Measurements from ENCODE around the gene AOC1. TPM values are rescaled to one million over a fixed set of nuclear protein-coding genes. Genes with fewer than 3 reads are reported as not detected.

Gene AOC1
- total and polyA plus RNA-seq, 2 of the 4 experiments (the other 2 are of a cell fraction), result not detected

GRCh38 chr7:150890853-150891584 lies 38.7 kb downstream of the AOC1 start:
- Histone ChIP-seq H3K4me3 (ENCODE audit: insufficient read depth, low read depth, low read length) (no peak overlapping the region), H4K5ac (ENCODE audit: low read depth, low read length) (no peak overlapping the region), H2AK5ac (ENCODE audit: low read depth, low read length) (no peak overlapping the region), H3K27ac (ENCODE audit: insufficient read depth, low read length) (no peak overlapping the region), H4K91ac (ENCODE audit: insufficient read depth, low read depth, low read length) (no peak overlapping the region), H2BK120ac (ENCODE audit: low read depth, low read length) (no peak overlapping the region), H3K4me1 (ENCODE audit: control insufficient read depth, insufficient read depth, low read length) (no peaks in the 10 kb centered on the region), H3K36me3 (ENCODE audit: control insufficient read depth, insufficient read depth, low read length) (no peaks in the 10 kb centered on the region), H2BK5ac (ENCODE audit: low read depth, low read length, poor library complexity, severe bottlenecking) (no peak overlapping the region), H3K79me1 (ENCODE audit: low read depth in 1 of 2, low read length in 2 of 2) (no peaks in the 10 kb centered on the region), H3K56ac (ENCODE audit: extremely low read depth, insufficient read depth, low read length) (no peak overlapping the region), H3K9ac (ENCODE audit: low read depth, low read length) (no peak overlapping the region), H4K20me1 (ENCODE audit: insufficient read depth, low read length) (no peaks in the 10 kb centered on the region), H4K8ac (ENCODE audit: low read depth in 2 of 2, low read length in 2 of 2) (no peak overlapping the region), H2BK15ac (ENCODE audit: low read depth, low read length) (no peak overlapping the region), H2AK9ac (replicated peaks; ENCODE audit: low read depth, low read length, poor library complexity) (no peak overlapping the region), H3K4me2 (ENCODE audit: low read depth, low read length) (no peak overlapping the region), H2BK20ac (ENCODE audit: low read depth, low read length) (no peak overlapping the region), H3K27me3 (ENCODE audit: control insufficient read depth, insufficient read depth, low read length) (no peaks in the 10 kb centered on the region; the same call in 1 of the 2 replicates), H3K4ac (ENCODE audit: low read depth, low read length) (no peak overlapping the region), H3K14ac (replicated peaks; ENCODE audit: low read depth, low read length) (no peak overlapping the region), H3K9me1 (ENCODE audit: insufficient read depth, low read length) (no peaks in the 10 kb centered on the region), H3K23ac (ENCODE audit: low read depth, low read length) (no peak overlapping the region), H3K9me3 (ENCODE audit: control insufficient read depth, insufficient read depth, low read length) (no peaks in the 10 kb centered on the region; the same call in none of the 2 replicates), H3K18ac (ENCODE audit: low read depth, low read length) (no peak overlapping the region), H2AFZ (replicated peaks; ENCODE audit: low read length, poor library complexity) (no peak overlapping the region)
- TF ChIP-seq CTCF (conservative IDR thresholded peaks at IDR 0.05; ENCODE audit: low read depth, low read length) (no peak), RCOR1 (IDR thresholded peaks at IDR 0.05; ENCODE audit: insufficient replicate concordance, low read length) (no peak), MAFK (IDR thresholded peaks at IDR 0.05; ENCODE audit: low read depth, low read length) (no peak), NFE2L2 (IDR thresholded peaks at IDR 0.05; ENCODE audit: low read depth, low read length) (no peak), SMC3 (IDR thresholded peaks at IDR 0.05; ENCODE audit: low read depth, low read length) (no peak), BHLHE40 (IDR thresholded peaks at IDR 0.05; ENCODE audit: low read depth, low read length) (no peak), RFX5 (IDR thresholded peaks at IDR 0.05; ENCODE audit: low read depth, low read length) (no peak), MXI1 (IDR thresholded peaks at IDR 0.05; ENCODE audit: borderline replicate concordance, low read depth, low read length) (no peak), CHD1 (IDR thresholded peaks at IDR 0.05; ENCODE audit: low read depth, low read length) (no peak), MAZ (IDR thresholded peaks at IDR 0.05; ENCODE audit: borderline replicate concordance, low read depth, low read length) (no peak), FOS (IDR thresholded peaks at IDR 0.05; ENCODE audit: low read depth, low read length) (no peak), ELK1 (IDR thresholded peaks at IDR 0.05; ENCODE audit: borderline replicate concordance, low read depth, low read length) (no peak), POLR2A (IDR thresholded peaks at IDR 0.05; ENCODE audit: low read depth, low read length) (no peak), USF2 (IDR thresholded peaks at IDR 0.05; ENCODE audit: low read depth, low read length) (no peak)
- WGBS, 2 experiments (ENCODE audit: extremely low coverage in 2 of 2, insufficient read length in 1 of 2), result no CpG with 5 or more reads among the region's 2 CpGs
- ChIA-PET POLR2A (ENCODE audit: unreplicated experiment) (no interaction called here), CTCF (no interaction called here)
- in situ Hi-C loops (cut with MboI; ENCODE audit: low sequenced_read_pairs) (no loop called here), intact Hi-C loops (cut with micrococcal nuclease) (no loop called here), dilution Hi-C loops (cut with HindIII; ENCODE audit: low sequenced_read_pairs, unreplicated experiment) (no loop called here)
- DNase-seq (no peak), ATAC-seq (ENCODE audit: low read depth) (no peak)
- no TSS peak for BruUV-seq (replicated peaks)
